CD4-positive, alpha-beta T cell treated with Interleukin-6 for 4 hours (primary cell): ENCODE results near the gene CLEC10A.

ENCODE experiments used
- DNase-seq: peaks from one replicate; pipeline ENCODE4 v3.0.0-alpha.2; 2020; ENCODE audit warnings: mixed read lengths

The CLEC10A gene

GRCh38 chr17:7035591-7036368, 44.3 kb downstream of the CLEC10A start, which contains the start of gene SLC16A13:
Gene SLC16A13 (plus strand): TSS chr17:7036015. CDS start chr17:7036383, 368 bp downstream.
- DNase-seq: peak; percentile 99

- DNase-seq: peak; percentile 59
Observed at GRCh38 chr17:7034955-7035590, 45.0 kb downstream of the CLEC10A start.

GRCh38 chr17:7029659-7030058, 50.4 kb downstream of the CLEC10A start:
- DNase-seq: peak; percentile 63

DNA sequence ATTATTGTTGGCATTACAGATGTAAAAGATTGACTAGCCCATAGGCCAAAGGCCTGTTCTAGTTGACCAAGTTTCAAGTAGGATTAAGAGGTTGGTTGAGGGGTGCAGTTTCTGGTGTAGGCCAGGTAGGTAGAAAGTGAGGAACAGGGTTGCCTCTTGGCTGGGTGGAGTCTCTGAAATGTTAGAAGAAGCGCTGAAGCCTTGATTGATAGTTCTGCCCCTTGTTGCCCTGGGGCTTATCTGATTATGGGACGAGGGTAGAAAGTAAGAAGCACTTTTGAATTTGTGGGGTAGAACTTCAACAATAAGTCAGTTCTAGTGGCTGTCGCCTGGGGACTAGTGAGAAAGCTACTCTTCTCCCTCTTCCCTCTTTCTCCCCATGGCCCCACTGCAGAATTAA, 51.0 kb downstream of the CLEC10A start:
- DNase-seq: no peak

GRCh38 chr17:7027335-7027734, 52.7 kb downstream of the CLEC10A start:
- no peak for DNase-seq

- no peak for DNase-seq
Observed at GRCh38 chr17:7026471-7027115, 53.5 kb downstream of the CLEC10A start.

DNA sequence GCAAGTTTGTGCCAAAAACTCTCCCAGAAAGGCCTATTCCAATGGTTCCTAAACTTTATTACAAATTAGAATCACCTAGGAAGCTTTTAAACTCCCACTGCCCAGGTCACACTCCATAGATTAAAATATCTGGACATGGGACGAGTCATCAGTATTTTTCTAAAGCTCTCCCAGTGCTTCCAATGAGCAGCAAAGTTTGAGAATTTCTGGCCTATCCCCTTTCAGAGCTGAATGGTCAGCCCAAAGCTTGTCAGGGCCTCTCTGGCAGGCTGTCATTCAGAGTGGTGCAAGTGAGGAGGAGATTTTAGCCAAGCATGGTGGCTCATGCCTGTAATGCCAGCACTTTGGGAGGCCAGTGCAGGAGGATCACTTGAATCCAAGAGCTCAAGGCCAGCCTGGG, 54.8 kb downstream of the CLEC10A start:
- no peak for DNase-seq
